ENCODE data around the gene ZFP92.

GRCh38 chrX:153410888-153411254 is 401 bp upstream of the ZFP92 start:
- TF ChIP-seq CTCF (IDR thresholded peaks at IDR 0.05) (no peak), EZH2 (IDR thresholded peaks at IDR 0.05) (no peak)

Measured in neural progenitor cell (in vitro differentiated cells).